ENCODE data around the gene LIN28B. TPM values are rescaled to one million over a fixed set of nuclear protein-coding genes. Genes with fewer than 3 reads are reported as not detected.
"Not testable (repeated sequence)": the region's sequence is repeated elsewhere in the genome, so short reads cannot be mapped to it uniquely, and the experiment has no call there.

LIN28B gene
- total and polyA plus RNA-seq, 7 experiments from 2014 or later: not detected

DNA sequence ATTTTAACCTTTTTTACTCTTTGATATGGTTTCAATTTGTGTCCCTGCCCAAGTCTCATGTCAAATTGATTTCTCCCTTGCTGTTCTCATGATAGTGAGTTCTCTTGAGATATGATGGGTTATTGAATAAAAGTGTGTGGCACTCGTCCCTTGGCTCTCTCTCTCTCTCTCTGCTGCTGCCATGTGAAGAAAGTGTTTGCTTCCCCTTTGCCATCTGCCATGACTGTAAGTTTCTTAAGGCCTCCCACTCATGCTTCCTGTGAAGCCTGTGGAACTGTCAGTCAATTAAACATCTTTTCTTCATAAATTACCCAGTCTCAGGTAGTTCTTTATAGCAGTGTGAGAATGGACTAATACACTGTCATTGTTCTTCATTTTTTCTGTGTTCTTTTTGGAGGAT is 48.5 kb downstream of the LIN28B start:
- Mint-ChIP-seq H3K9me3 (peaks cover 0 to 2% (median 0%) of the 10 kb centered on the region in 11 donors), H3K27me3 (peaks cover 7 to 24% (median 15%) of the 10 kb centered on the region in 5 donors), H3K4me3 (no peak overlapping the region), H3K4me1 (peaks cover 0 to 2% (median 0%) of the 10 kb centered on the region in 7 donors), H3K36me3 (no peaks in the 10 kb centered on the region), H3K27ac (no peak overlapping the region)
- no peak for ATAC-seq
- no peak overlapping the region for H3K4me3 ChIP-seq (ENCODE audit: low read length)
- CTCF ChIA-PET: no interaction called here
- intact Hi-C loops (cut with micrococcal nuclease): no loop called here
- no peaks in the 10 kb centered on the region for H3K9me3 ChIP-seq (ENCODE audit: control insufficient read depth in 2 of 3, low read length in 3 of 3)
- no peaks in the 10 kb centered on the region for H3K36me3 ChIP-seq (ENCODE audit: control insufficient read depth in 2 of 3, insufficient read depth in 3 of 3, low read length in 3 of 3)
- DNase-seq: no peak
- H3K27me3 ChIP-seq (ENCODE audit: control insufficient read depth in 2 of 2, insufficient read depth in 2 of 2, low read length in 2 of 2): no peaks in the 10 kb centered on the region
- POLR2A ChIA-PET: no interaction called here
- no peaks in the 10 kb centered on the region for H3K4me1 ChIP-seq (ENCODE audit: control insufficient read depth in 2 of 2, insufficient read depth in 2 of 2, low read length in 2 of 2)
- no peak overlapping the region for H3K27ac ChIP-seq (ENCODE audit: low read depth, low read length)

DNA sequence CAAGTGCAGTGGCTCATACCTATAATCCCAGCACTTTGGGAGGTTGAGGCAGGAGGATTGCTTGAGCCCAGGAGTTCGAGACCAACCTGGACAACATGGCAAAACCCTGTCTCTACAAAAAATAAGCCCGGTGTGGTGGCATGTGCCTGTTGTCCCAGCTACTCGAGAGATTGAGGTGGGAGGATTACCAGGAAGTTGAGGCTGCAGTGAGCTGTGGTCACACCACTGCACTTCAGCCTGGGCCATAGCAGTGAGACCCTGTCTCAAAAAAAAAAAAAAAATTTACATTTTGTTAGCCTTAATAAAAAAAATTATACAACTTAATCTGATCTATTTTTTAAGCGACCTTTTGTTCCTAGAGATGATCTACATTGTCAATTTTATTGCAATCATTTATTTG is 56.6 kb downstream of the LIN28B start:
- H3K27ac Mint-ChIP-seq; H3K9me3 Mint-ChIP-seq; POLR2A ChIA-PET; ATAC-seq; intact Hi-C loops (cut with micrococcal nuclease); H3K36me3 Mint-ChIP-seq; DNase-seq; H3K9me3 ChIP-seq (ENCODE audit: control insufficient read depth in 2 of 3, low read length in 3 of 3); H3K4me3 ChIP-seq (ENCODE audit: low read length); H3K4me1 Mint-ChIP-seq; H3K4me3 Mint-ChIP-seq; H3K27me3 ChIP-seq (ENCODE audit: control insufficient read depth in 2 of 2, insufficient read depth in 2 of 2, low read length in 2 of 2); H3K36me3 ChIP-seq (ENCODE audit: control insufficient read depth in 2 of 3, insufficient read depth in 3 of 3, low read length in 3 of 3); H3K27ac ChIP-seq (ENCODE audit: low read depth, low read length); H3K4me1 ChIP-seq (ENCODE audit: control insufficient read depth in 2 of 2, insufficient read depth in 2 of 2, low read length in 2 of 2); CTCF ChIA-PET: not testable (repeated sequence)
- H3K27me3 Mint-ChIP-seq: peaks cover 0 to 22% (median 16%) of the 10 kb centered on the region in 5 donors

DNA sequence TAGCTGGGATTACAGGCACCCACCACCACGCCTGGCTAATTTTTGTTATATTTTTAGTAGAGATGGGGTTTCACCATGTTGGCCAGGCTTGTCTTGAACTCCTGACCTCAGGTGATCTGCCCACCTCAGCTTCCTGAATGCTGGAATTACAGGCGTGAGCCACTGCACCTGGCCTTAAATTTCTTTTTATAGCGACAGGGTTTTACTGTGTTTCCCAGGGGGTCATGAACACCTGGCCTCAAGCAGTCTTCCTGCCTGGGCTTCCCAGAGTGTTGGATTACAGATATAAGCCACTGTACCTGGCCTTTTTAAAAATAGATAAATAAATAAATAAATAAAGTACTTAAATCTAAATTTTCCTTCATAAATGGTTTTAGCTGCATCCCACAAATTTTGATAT is 57.5 kb downstream of the LIN28B start:
- no peaks in the 10 kb centered on the region for H3K36me3 ChIP-seq (ENCODE audit: control insufficient read depth in 2 of 3, insufficient read depth in 3 of 3, low read length in 3 of 3)
- intact Hi-C loops (cut with micrococcal nuclease): no loop called here
- no peaks in the 10 kb centered on the region for H3K4me1 ChIP-seq (ENCODE audit: control insufficient read depth in 2 of 2, insufficient read depth in 2 of 2, low read length in 2 of 2)
- Mint-ChIP-seq H3K27me3 (peaks cover 0 to 27% (median 16%) of the 10 kb centered on the region in 5 donors), H3K27ac (no peak overlapping the region), H3K4me1 (peaks cover 0 to 1% (median 0%) of the 10 kb centered on the region in 7 donors), H3K4me3 (no peak overlapping the region), H3K9me3 (peaks cover 0 to 1% (median 0%) of the 10 kb centered on the region in 11 donors), H3K36me3 (no peaks in the 10 kb centered on the region)
- H3K27ac ChIP-seq (ENCODE audit: low read depth, low read length): no peak overlapping the region
- H3K9me3 ChIP-seq (ENCODE audit: control insufficient read depth in 2 of 3, low read length in 3 of 3): no peaks in the 10 kb centered on the region
- H3K27me3 ChIP-seq (ENCODE audit: control insufficient read depth in 2 of 2, insufficient read depth in 2 of 2, low read length in 2 of 2): no peaks in the 10 kb centered on the region
- CTCF ChIA-PET: no interaction called here
- no peak for ATAC-seq
- no peak for DNase-seq
- H3K4me3 ChIP-seq (ENCODE audit: low read length): no peak overlapping the region
- POLR2A ChIA-PET: no interaction called here

DNA sequence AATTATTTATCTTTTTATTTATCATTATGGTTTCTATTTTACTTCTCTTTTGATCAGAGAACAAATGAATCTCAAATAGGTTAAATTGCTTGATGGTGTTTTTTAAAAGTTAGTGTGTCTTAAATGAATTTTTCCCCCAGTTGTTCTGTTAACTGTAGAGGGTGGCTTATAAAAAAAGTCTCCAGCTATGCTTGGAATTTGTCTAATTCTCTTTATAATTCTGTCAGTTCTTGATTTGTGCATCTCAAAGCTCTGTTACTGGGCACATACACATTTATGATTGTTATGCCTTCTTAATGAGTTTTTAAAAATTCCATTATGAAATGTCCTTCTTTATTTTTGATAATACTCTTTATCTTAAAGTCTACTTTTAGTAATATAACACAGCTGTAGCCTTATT is 58.0 kb downstream of the LIN28B start:
- H3K9me3 Mint-ChIP-seq: peaks cover 0 to 1% (median 0%) of the 10 kb centered on the region in 11 donors
- intact Hi-C loops (cut with micrococcal nuclease): no loop called here
- H3K27ac Mint-ChIP-seq: no peak overlapping the region
- ATAC-seq: no peak
- H3K36me3 Mint-ChIP-seq: no peaks in the 10 kb centered on the region
- H3K4me1 ChIP-seq (ENCODE audit: control insufficient read depth in 2 of 2, insufficient read depth in 2 of 2, low read length in 2 of 2): no peaks in the 10 kb centered on the region
- ChIA-PET POLR2A (interaction anchor here (0.6 kb wide), 1 partner anchor 88 kb away, joined by 3 read pairs; no protein-coding TSS in a partner anchor), CTCF (no interaction called here)
- no peak overlapping the region for H3K4me3 Mint-ChIP-seq
- no peaks in the 10 kb centered on the region for H3K9me3 ChIP-seq (ENCODE audit: control insufficient read depth in 2 of 3, low read length in 3 of 3)
- peaks cover 0 to 32% (median 16%) of the 10 kb centered on the region in 5 donors for H3K27me3 Mint-ChIP-seq
- no peak overlapping the region for H3K4me3 ChIP-seq (ENCODE audit: low read length)
- H3K36me3 ChIP-seq (ENCODE audit: control insufficient read depth in 2 of 3, insufficient read depth in 3 of 3, low read length in 3 of 3): no peaks in the 10 kb centered on the region
- peaks cover 0 to 1% (median 0%) of the 10 kb centered on the region in 7 donors for H3K4me1 Mint-ChIP-seq
- no peak for DNase-seq
- H3K27ac ChIP-seq (ENCODE audit: low read depth, low read length): no peak overlapping the region
- no peaks in the 10 kb centered on the region for H3K27me3 ChIP-seq (ENCODE audit: control insufficient read depth in 2 of 2, insufficient read depth in 2 of 2, low read length in 2 of 2)

DNA sequence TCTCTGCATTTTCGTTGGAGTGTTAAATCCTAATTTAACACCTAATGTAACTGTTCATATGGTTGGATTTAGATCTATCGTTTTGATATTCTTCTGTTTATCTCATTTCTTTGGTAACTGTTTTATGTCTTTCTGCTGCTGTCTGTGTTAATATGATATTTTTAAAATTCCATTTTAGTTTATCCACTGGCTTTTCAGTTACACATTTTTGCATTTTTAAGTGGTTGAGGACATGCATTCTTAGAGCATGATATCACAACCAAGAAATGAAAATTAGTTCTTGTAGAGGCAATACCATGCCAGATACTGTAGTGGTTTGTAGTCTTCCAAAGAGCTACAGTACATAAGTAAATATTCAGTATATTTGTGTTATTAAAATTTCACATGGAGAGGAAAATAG is 58.6 kb downstream of the LIN28B start:
- no peak overlapping the region for H3K4me3 ChIP-seq (ENCODE audit: low read length)
- CTCF ChIA-PET: no interaction called here

DNA sequence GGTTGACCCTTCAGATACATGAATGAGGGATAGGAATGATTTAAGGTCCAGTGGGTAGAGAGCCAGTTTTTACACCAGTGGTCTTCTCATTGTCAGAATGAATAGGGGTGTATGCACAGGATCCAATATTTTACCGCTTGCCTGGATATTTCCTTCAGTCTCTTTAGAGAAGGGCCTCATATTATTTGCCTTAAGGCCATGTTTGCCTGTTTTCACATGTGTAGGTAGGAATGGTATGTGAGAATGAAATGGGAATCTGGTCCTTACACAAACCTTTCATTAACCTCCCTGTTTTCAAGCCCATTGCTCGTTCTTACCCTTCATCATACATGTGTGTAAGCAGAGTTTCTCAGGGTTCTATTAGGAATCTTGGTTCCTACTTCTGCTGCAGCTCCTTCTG is 62.4 kb downstream of the LIN28B start:
- POLR2A ChIA-PET: no interaction called here
- no peaks in the 10 kb centered on the region for H3K27me3 ChIP-seq (ENCODE audit: control insufficient read depth in 2 of 2, insufficient read depth in 2 of 2, low read length in 2 of 2)
- peaks cover 0 to 1% (median 0%) of the 10 kb centered on the region in 7 donors for H3K4me1 Mint-ChIP-seq
- peaks cover 0 to 3% (median 0%) of the 10 kb centered on the region in 5 donors for H3K36me3 Mint-ChIP-seq
- H3K27me3 Mint-ChIP-seq: peaks cover 12 to 47% (median 32%) of the 10 kb centered on the region in 5 donors
- H3K9me3 ChIP-seq (ENCODE audit: control insufficient read depth in 2 of 3, low read length in 3 of 3): no peaks in the 10 kb centered on the region
- CTCF ChIA-PET: no interaction called here
- no peaks in the 10 kb centered on the region for H3K36me3 ChIP-seq (ENCODE audit: control insufficient read depth in 2 of 3, insufficient read depth in 3 of 3, low read length in 3 of 3)
- peaks cover 0 to 3% (median 0%) of the 10 kb centered on the region in 11 donors for H3K9me3 Mint-ChIP-seq
- no peak overlapping the region for H3K27ac ChIP-seq (ENCODE audit: low read depth, low read length)
- no peak for ATAC-seq
- no peaks in the 10 kb centered on the region for H3K4me1 ChIP-seq (ENCODE audit: control insufficient read depth in 2 of 2, insufficient read depth in 2 of 2, low read length in 2 of 2)
- no peak for DNase-seq
- no peak overlapping the region for H3K4me3 Mint-ChIP-seq
- H3K27ac Mint-ChIP-seq: no peak overlapping the region
- no peak overlapping the region for H3K4me3 ChIP-seq (ENCODE audit: low read length)
- intact Hi-C loops (cut with micrococcal nuclease): no loop called here

More for the DNA sequence above, 58.6 kb downstream of the LIN28B start:
- Histone ChIP-seq H3K9me3 (ENCODE audit: control insufficient read depth in 2 of 3, low read length in 3 of 3) (no peaks in the 10 kb centered on the region), H3K36me3 (ENCODE audit: control insufficient read depth in 2 of 3, insufficient read depth in 3 of 3, low read length in 3 of 3) (no peaks in the 10 kb centered on the region), H3K4me1 (ENCODE audit: control insufficient read depth in 2 of 2, insufficient read depth in 2 of 2, low read length in 2 of 2) (no peaks in the 10 kb centered on the region), H3K27ac (ENCODE audit: low read depth, low read length) (no peak overlapping the region), H3K27me3 (ENCODE audit: control insufficient read depth in 2 of 2, insufficient read depth in 2 of 2, low read length in 2 of 2) (no peaks in the 10 kb centered on the region)
- intact Hi-C loops (cut with micrococcal nuclease): no loop called here
- POLR2A ChIA-PET: interaction anchor here (0.6 kb wide), 1 partner anchor 88 kb away, joined by 3 read pairs; no protein-coding TSS in a partner anchor
- H3K9me3 Mint-ChIP-seq: peaks cover 0 to 1% (median 0%) of the 10 kb centered on the region in 11 donors
- H3K4me3 Mint-ChIP-seq: no peak overlapping the region
- H3K36me3 Mint-ChIP-seq: no peaks in the 10 kb centered on the region
- peaks cover 0 to 32% (median 16%) of the 10 kb centered on the region in 5 donors for H3K27me3 Mint-ChIP-seq
- ATAC-seq (no peak), DNase-seq (no peak)
- H3K27ac Mint-ChIP-seq: no peak overlapping the region
- peaks cover 0 to 1% (median 0%) of the 10 kb centered on the region in 7 donors for H3K4me1 Mint-ChIP-seq

DNA sequence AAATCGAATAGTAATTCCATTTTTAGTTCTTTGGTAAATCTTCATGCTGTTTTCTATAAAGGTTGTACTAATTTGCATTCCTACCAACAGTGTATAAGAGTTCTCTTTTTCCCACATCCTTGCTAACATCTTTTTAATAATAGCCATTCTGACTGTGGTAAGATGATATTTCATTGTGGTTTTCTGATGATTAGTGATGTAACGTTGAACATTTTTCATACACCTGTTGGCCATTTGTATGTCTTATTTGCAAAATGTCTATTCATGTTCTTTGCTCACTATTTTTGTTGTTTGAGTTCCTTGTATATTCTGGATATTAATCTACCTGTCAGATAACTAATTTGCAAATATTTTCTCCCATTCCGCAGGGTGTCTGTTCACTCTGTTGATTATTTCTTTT is 64.5 kb downstream of the LIN28B start:
- ChIA-PET POLR2A (no interaction called here), CTCF (no interaction called here)
- Histone ChIP-seq H3K27me3 (ENCODE audit: control insufficient read depth in 2 of 2, insufficient read depth in 2 of 2, low read length in 2 of 2) (no peaks in the 10 kb centered on the region), H3K9me3 (ENCODE audit: control insufficient read depth in 2 of 3, low read length in 3 of 3) (no peaks in the 10 kb centered on the region), H3K4me1 (ENCODE audit: control insufficient read depth in 2 of 2, insufficient read depth in 2 of 2, low read length in 2 of 2) (no peaks in the 10 kb centered on the region), H3K4me3 (ENCODE audit: low read length) (no peak overlapping the region), H3K36me3 (ENCODE audit: control insufficient read depth in 2 of 3, insufficient read depth in 3 of 3, low read length in 3 of 3) (no peaks in the 10 kb centered on the region), H3K27ac (ENCODE audit: low read depth, low read length) (no peak overlapping the region)
- Mint-ChIP-seq H3K4me3 (no peak overlapping the region), H3K36me3 (peaks cover 0 to 3% (median 0%) of the 10 kb centered on the region in 5 donors), H3K4me1 (peaks cover 0 to 1% (median 0%) of the 10 kb centered on the region in 7 donors), H3K27ac (no peak overlapping the region), H3K9me3 (peaks cover 0 to 3% (median 0%) of the 10 kb centered on the region in 11 donors), H3K27me3 (peaks cover 15 to 41% (median 30%) of the 10 kb centered on the region in 5 donors)
- DNase-seq (no peak), ATAC-seq (no peak)
- intact Hi-C loops (cut with micrococcal nuclease): no loop called here
